ENCODE results near the gene DAGLB.

DAGLB gene

GRCh38 chr7:6375348-6376101 lies 72.2 kb downstream of the DAGLB start:
- DNase-seq (ENCODE audit: extremely low read depth, low read depth): no peak
- TF ChIP-seq, protein P1, sequence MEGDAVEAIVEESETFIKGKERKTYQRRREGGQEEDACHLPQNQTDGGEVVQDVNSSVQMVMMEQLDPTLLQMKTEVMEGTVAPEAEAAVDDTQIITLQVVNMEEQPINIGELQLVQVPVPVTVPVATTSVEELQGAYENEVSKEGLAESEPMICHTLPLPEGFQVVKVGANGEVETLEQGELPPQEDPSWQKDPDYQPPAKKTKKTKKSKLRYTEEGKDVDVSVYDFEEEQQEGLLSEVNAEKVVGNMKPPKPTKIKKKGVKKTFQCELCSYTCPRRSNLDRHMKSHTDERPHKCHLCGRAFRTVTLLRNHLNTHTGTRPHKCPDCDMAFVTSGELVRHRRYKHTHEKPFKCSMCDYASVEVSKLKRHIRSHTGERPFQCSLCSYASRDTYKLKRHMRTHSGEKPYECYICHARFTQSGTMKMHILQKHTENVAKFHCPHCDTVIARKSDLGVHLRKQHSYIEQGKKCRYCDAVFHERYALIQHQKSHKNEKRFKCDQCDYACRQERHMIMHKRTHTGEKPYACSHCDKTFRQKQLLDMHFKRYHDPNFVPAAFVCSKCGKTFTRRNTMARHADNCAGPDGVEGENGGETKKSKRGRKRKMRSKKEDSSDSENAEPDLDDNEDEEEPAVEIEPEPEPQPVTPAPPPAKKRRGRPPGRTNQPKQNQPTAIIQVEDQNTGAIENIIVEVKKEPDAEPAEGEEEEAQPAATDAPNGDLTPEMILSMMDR (IDR thresholded peaks at IDR 0.05; ENCODE audit: low read depth, low read length): no peak

DNA sequence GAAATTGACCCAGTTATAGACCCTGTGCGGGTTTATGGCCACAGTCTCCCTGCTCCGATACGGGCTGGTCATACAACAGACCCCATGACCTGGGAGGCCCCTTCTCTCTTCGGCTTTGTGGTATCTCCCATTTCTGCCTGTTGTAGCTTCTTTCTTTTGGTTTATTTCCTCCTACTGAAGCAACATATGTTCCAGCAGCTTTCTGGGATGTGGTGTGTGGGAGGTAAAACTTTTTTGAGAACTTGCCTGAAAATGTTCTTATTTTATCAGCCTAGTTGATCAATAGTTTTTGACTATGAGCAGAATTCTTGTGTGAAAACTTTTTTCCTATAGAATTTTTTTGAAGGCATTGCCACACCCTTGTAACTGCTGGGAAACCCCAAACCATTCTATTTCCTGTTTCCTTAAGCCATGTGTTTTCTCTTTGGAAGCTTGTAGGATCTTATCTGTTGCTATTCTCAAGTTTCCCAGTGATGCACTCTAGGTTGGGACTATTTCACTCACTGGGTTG lies 80.0 kb downstream of the DAGLB start:
- no peak for DNase-seq (ENCODE audit: extremely low read depth, low read depth)
- TF ChIP-seq, protein P1 (IDR thresholded peaks at IDR 0.05; ENCODE audit: low read depth, low read length): no peak

GRCh38 chr7:6365451-6365850 lies 82.3 kb downstream of the DAGLB start:
- TF ChIP-seq, protein P1 (IDR thresholded peaks at IDR 0.05; ENCODE audit: low read depth, low read length): no peak
- no peak for DNase-seq (ENCODE audit: extremely low read depth, low read depth)

- no peak for DNase-seq (ENCODE audit: extremely low read depth, low read depth)
- TF ChIP-seq, protein P1 (IDR thresholded peaks at IDR 0.05; ENCODE audit: low read depth, low read length): no peak
Measured at GRCh38 chr7:6360841-6361240, 86.9 kb downstream of the DAGLB start.

- no peak for DNase-seq (ENCODE audit: extremely low read depth, low read depth)
- TF ChIP-seq, protein P1 (IDR thresholded peaks at IDR 0.05; ENCODE audit: low read depth, low read length): no peak
Measured at GRCh38 chr7:6359734-6360133, 88.0 kb downstream of the DAGLB start.
